ENCODE results near the gene CYB5R3.

CYB5R3 gene

DNA sequence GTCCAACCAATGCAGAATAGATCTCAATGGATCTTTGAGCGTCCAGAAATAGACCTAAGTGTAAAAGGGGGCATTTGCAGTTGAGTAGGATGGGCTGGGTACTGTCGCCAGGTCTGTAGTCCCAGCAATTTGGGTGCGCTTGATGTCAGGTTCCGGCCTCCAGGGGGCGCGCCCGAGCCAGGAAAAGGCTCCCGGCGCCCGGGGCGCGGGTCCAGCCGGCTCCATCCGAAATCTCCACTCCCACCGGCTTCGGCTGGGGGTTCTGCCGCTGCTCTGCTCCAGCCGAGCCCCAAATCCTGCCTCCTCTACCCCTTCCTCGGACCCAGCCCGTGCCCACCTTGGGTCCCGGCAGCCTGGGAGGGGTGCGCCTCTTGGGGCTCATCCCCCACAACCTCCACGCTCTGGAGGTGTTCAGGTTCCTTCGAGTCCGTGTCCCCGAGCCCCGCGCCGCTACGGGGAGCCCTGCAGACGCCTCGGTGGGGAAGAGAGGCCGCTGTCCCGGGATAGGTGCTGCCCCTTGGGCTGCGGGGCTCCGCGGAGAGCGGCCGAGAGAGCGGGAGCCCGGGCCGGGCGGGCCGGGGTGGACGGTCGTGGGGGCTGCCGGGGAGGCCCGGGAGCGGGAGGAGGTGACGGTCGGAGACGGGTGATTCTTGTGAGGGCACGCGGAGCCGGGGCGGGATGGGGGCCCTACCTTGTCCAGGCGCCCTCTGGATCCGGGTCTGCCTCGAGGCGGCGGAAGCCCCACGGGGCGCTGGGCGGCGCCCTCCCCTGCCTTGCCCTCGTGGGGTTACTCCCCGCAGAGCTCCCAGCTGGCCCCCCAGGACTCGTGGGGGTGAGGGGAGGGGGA lies 13.0 kb upstream of the CYB5R3 start:
- peak; percentile 97 for ATAC-seq
- TF ChIP-seq ZNF8 (CRISPR knock-in tag; IDR thresholded peaks at IDR 0.05), result no peak
- no peak for TF ChIP-seq ZC3H10 (CRISPR knock-in tag; IDR thresholded peaks at IDR 0.05)
- TF ChIP-seq, protein P1, sequence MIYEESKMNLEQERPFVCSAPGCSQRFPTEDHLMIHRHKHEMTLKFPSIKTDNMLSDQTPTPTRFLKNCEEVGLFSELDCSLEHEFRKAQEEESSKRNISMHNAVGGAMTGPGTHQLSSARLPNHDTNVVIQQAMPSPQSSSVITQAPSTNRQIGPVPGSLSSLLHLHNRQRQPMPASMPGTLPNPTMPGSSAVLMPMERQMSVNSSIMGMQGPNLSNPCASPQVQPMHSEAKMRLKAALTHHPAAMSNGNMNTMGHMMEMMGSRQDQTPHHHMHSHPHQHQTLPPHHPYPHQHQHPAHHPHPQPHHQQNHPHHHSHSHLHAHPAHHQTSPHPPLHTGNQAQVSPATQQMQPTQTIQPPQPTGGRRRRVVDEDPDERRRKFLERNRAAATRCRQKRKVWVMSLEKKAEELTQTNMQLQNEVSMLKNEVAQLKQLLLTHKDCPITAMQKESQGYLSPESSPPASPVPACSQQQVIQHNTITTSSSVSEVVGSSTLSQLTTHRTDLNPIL (CRISPR knock-in tag; IDR thresholded peaks at IDR 0.05; ENCODE audit: low read depth), result no peak

DNA sequence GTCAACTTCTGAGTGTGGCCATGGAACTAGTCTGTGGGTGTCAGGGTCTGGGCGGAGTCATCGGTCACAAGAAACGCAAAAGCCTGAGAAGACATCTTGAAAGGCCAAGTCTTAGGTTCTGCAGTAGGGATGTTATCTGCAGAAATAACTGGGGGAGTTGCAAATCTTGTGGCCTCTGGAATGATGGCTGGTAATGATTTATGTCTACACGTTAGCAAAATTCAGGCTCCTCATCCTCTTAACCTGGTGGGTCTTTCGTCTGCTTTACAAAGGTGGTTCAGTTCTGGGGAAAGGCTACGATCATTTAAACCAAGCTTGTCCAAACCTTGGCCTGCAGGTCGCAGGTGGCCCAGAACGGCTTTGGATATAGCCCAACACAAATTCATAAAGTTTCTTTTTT lies 7.4 kb upstream of the CYB5R3 start:
- TF ChIP-seq ZNF565 (CRISPR knock-in tag; conservative IDR thresholded peaks at IDR 0.05; ENCODE audit: low read depth) (no peak), ZNF8 (CRISPR knock-in tag; IDR thresholded peaks at IDR 0.05) (no peak), ZC3H10 (CRISPR knock-in tag; IDR thresholded peaks at IDR 0.05) (no peak), OSR1 (CRISPR knock-in tag; IDR thresholded peaks at IDR 0.05) (no peak), ARNTL (CRISPR knock-in tag; IDR thresholded peaks at IDR 0.05; ENCODE audit: borderline replicate concordance, low read depth) (no peak), ESRRG (CRISPR knock-in tag; IDR thresholded peaks at IDR 0.05) (no peak), SNAI2 (CRISPR knock-in tag; IDR thresholded peaks at IDR 0.05) (no peak), ISL1 (CRISPR knock-in tag; IDR thresholded peaks at IDR 0.05) (no peak), RARB (CRISPR knock-in tag; IDR thresholded peaks at IDR 0.05) (no peak), ZFP3 (CRISPR knock-in tag; IDR thresholded peaks at IDR 0.05) (no peak)
- TF ChIP-seq, protein P2, sequence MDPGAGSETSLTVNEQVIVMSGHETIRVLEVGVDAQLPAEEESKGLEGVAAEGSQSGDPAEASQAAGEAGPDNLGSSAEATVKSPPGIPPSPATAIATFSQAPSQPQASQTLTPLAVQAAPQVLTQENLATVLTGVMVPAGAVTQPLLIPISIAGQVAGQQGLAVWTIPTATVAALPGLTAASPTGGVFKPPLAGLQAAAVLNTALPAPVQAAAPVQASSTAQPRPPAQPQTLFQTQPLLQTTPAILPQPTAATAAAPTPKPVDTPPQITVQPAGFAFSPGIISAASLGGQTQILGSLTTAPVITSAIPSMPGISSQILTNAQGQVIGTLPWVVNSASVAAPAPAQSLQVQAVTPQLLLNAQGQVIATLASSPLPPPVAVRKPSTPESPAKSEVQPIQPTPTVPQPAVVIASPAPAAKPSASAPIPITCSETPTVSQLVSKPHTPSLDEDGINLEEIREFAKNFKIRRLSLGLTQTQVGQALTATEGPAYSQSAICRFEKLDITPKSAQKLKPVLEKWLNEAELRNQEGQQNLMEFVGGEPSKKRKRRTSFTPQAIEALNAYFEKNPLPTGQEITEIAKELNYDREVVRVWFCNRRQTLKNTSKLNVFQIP (CRISPR knock-in tag; IDR thresholded peaks at IDR 0.05; ENCODE audit: borderline replicate concordance, low read depth), result no peak
- TF ChIP-seq, protein P3, sequence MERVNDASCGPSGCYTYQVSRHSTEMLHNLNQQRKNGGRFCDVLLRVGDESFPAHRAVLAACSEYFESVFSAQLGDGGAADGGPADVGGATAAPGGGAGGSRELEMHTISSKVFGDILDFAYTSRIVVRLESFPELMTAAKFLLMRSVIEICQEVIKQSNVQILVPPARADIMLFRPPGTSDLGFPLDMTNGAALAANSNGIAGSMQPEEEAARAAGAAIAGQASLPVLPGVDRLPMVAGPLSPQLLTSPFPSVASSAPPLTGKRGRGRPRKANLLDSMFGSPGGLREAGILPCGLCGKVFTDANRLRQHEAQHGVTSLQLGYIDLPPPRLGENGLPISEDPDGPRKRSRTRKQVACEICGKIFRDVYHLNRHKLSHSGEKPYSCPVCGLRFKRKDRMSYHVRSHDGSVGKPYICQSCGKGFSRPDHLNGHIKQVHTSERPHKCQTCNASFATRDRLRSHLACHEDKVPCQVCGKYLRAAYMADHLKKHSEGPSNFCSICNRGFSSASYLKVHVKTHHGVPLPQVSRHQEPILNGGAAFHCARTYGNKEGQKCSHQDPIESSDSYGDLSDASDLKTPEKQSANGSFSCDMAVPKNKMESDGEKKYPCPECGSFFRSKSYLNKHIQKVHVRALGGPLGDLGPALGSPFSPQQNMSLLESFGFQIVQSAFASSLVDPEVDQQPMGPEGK (CRISPR knock-in tag; IDR thresholded peaks at IDR 0.05; ENCODE audit: borderline replicate concordance), result no peak
- ATAC-seq, result no peak

DNA sequence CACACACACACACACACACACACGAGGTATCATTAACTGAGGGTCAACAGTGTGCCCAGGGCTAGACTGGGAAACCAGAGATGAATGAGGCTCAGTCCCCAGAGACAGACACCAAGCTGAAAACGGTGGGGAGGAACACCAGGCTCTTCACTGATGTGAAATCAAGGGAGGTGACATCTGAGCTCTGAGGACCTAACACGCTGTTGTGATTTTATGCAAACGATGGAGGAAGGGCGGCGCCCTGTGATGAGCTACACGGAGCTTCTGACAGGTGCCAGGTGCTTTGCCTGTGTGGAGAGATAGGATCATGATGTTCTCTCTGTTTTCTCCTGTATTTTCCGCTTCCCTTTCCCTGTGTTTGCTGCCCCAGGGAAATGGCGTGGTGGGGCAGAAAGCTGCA lies 6.5 kb upstream of the CYB5R3 start:
- TF ChIP-seq BACH2 (CRISPR knock-in tag; IDR thresholded peaks at IDR 0.05; ENCODE audit: borderline replicate concordance), result no peak
- no peak for ATAC-seq

DNA sequence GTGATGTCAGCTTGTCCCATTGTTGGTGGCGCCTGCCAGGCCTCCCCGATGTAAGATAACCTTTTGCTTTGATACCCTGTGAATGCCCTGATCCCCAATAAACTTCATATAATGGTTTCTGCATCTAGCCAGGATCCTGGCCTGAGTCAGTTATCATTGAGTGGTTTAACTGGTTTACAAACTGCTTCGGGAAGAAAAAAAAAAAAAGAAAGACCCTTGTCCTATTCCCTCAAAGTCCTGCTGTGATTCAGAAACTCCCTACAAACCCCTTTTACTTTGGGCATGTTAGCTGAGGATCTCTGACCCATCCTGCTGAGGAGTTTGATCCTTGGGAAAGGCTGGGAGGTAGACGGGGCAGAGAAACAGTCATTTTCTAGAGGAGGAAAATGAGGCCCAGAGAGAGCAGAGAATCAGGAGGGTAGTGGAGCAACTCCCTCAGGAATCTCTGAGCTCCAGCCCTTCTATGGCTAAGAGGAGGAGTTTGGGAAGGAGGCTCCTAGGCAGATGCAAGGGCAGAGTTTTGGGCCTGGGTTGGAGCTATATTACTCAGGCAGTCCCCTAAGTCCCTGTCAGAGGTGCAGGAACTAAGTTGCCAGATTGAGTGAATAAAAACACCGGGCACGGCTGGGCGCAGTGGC lies 5.4 kb upstream of the CYB5R3 start:
- TF ChIP-seq, protein P2 (CRISPR knock-in tag; IDR thresholded peaks at IDR 0.05; ENCODE audit: borderline replicate concordance, low read depth), result no peak
- TF ChIP-seq, protein P4, sequence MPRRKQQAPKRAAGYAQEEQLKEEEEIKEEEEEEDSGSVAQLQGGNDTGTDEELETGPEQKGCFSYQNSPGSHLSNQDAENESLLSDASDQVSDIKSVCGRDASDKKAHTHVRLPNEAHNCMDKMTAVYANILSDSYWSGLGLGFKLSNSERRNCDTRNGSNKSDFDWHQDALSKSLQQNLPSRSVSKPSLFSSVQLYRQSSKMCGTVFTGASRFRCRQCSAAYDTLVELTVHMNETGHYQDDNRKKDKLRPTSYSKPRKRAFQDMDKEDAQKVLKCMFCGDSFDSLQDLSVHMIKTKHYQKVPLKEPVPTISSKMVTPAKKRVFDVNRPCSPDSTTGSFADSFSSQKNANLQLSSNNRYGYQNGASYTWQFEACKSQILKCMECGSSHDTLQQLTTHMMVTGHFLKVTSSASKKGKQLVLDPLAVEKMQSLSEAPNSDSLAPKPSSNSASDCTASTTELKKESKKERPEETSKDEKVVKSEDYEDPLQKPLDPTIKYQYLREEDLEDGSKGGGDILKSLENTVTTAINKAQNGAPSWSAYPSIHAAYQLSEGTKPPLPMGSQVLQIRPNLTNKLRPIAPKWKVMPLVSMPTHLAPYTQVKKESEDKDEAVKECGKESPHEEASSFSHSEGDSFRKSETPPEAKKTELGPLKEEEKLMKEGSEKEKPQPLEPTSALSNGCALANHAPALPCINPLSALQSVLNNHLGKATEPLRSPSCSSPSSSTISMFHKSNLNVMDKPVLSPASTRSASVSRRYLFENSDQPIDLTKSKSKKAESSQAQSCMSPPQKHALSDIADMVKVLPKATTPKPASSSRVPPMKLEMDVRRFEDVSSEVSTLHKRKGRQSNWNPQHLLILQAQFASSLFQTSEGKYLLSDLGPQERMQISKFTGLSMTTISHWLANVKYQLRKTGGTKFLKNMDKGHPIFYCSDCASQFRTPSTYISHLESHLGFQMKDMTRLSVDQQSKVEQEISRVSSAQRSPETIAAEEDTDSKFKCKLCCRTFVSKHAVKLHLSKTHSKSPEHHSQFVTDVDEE (CRISPR knock-in tag; IDR thresholded peaks at IDR 0.05), result no peak
- TF ChIP-seq, protein P1 (CRISPR knock-in tag; IDR thresholded peaks at IDR 0.05; ENCODE audit: low read depth), result no peak
- TF ChIP-seq ZNF565 (CRISPR knock-in tag; conservative IDR thresholded peaks at IDR 0.05; ENCODE audit: low read depth), result no peak
- TF ChIP-seq CSDC2 (CRISPR knock-in tag; IDR thresholded peaks at IDR 0.05), result no peak
- no peak for TF ChIP-seq BACH2 (CRISPR knock-in tag; IDR thresholded peaks at IDR 0.05; ENCODE audit: borderline replicate concordance)
- no peak for TF ChIP-seq SNAI2 (CRISPR knock-in tag; IDR thresholded peaks at IDR 0.05)
- no peak for ATAC-seq

Data from SK-N-SH treated with all-trans-retinoic acid at 6 μM for 48 hours (cell line).